Right lobe of liver (tissue), 6 donors: ENCODE results near the gene ACER3. TPM values are rescaled to one million over a fixed set of nuclear protein-coding genes. Genes with fewer than 3 reads are reported as not detected.

Source experiments
- ATAC-seq, 4 donors: fragments of 200-7000 bp; cut with Tn5 transposase; one replicate each; pipeline ENCODE4 v1.9.1; 2020; ENCODE audit warnings: mild to moderate bottlenecking in 4 of 4, moderate library complexity in 4 of 4
- DNase-seq, 3 donors: peaks; one replicate each; pipeline ENCODE4 v3.0.0-alpha.2; 2020
- H3K27ac ChIP-seq, 3 donors: fragments of 200-600 bp; one replicate each; pipeline ENCODE4 v1.8.0; 2022
- H3K27me3 ChIP-seq, 2 donors: fragments of 200-600 bp; one replicate each; pipeline ENCODE4 v1.8.0; 2022
- H3K36me3 ChIP-seq, 4 donors: fragments of 200-600 bp; sonication (generic) in 1 of 4; one replicate each; pipeline versions ENCODE4 v1.5.1 to v1.8.0; 2017 to 2022; ENCODE audit warnings: control low read depth in 1 of 4
- H3K4me1 ChIP-seq, 4 donors: fragments of 200-600 bp; sonication (generic) in 1 of 4; one replicate each; pipeline versions ENCODE4 v1.5.1 to v1.8.0; 2017 to 2022; ENCODE audit warnings: control low read depth in 1 of 4
- H3K4me3 ChIP-seq, 3 donors: fragments of 200-600 bp; one replicate each; pipeline ENCODE4 v1.8.0; 2022
- H3K9me3 ChIP-seq, 4 donors: fragments of 200-600 bp; sonication (generic) in 1 of 4; one replicate each; pipeline versions ENCODE4 v1.5.1 to v1.8.0; 2017 to 2022; ENCODE audit warnings: control low read depth in 1 of 4
- CTCF ChIP-seq, 4 donors: fragments of 200-600 bp in 3 of 4; fragments of 450-650 bp in 1 of 4; IDR thresholded peaks; one replicate each; pipeline versions ENCODE4 v1.5.1 to v1.8.0; 2016 to 2022; ENCODE audit warnings: antibody characterized with exemption in 4 of 4, mild to moderate bottlenecking in 2 of 4
- POLR2A ChIP-seq: fragments of 450-650 bp; IDR thresholded peaks from one replicate; pipeline ENCODE4 v1.6.1; 2017; ENCODE audit warnings: antibody characterized with exemption, mild to moderate bottlenecking
- WGBS: methylation state at CpG from one replicate; pipeline ENCODE4 v1.1.6; 2018; ENCODE audit warnings: low coverage, low lambda C conversion rate; ENCODE audit not compliant: insufficient coverage; ENCODE audit errors: missing lambda C conversion rate; 5-methylcytosine and 5-hydroxymethylcytosine counted together
- intact Hi-C, 2 donors: fragments of 100-400 bp; cut with DNase I; formaldehyde crosslinking; loops; one replicate each; pipeline versions ENCODE4 v1.11.2 to v1.14.1; 2022
- total RNA-seq, 6 experiments: library from RNA; depleted of rRNA in 2 of 6; stranded (reverse); fragments of >200 nt in 2 of 6; fragmentation: NEBNext Ultra II Directional in 3 of 6; extraction: Animal tissue kit (Norgen Biotek cat#: 25700) in 3 of 6; gene quantifications; one replicate each; pipeline versions ENCODE4 v1.1.0 to v1.2.4, GENCODE V29; 2016 to 2023
- donor health status: DM: no; HTN: yes; CAD: no.
- donor health status: DM: no; HTN: no; CAD: no.
- donor health status: DM: no; HTN: no; CAD: no.
- donor health status: DM: no; HTN: yes; CAD: no.
- donor health status: DM: no; HTN: yes; CAD: no.

Gene ACER3
- total RNA-seq, 6 experiments from 2014 or later: 5.1 to 11.6 (median 7.3) TPM

GRCh38 chr11:76997512-76997911 is 136.8 kb downstream of the ACER3 start:
- WGBS: 91% methylated on average over 1 of the region's 1 CpG
- ATAC-seq: no peak
- Histone ChIP-seq H3K36me3 (no peaks in the 10 kb centered on the region), H3K4me3 (no peak overlapping the region), H3K9me3 (no peaks in the 10 kb centered on the region), H3K27ac (no peak overlapping the region), H3K4me1 (no peaks in the 10 kb centered on the region), H3K27me3 (no peaks in the 10 kb centered on the region)
- no peak for TF ChIP-seq POLR2A
- TF ChIP-seq CTCF (IDR thresholded peaks at IDR 0.05): no peak
- DNase-seq: no peak
- intact Hi-C loops: no loop called here

GRCh38 chr11:76999597-76999996 is 138.9 kb downstream of the ACER3 start:
- Histone ChIP-seq H3K27ac (no peak overlapping the region), H3K9me3 (no peaks in the 10 kb centered on the region), H3K4me3 (no peak overlapping the region), H3K36me3 (no peaks in the 10 kb centered on the region), H3K27me3 (no peaks in the 10 kb centered on the region), H3K4me1 (no peaks in the 10 kb centered on the region)
- TF ChIP-seq POLR2A: no peak
- intact Hi-C loops: no loop called here
- DNase-seq (no peak), ATAC-seq (no peak)
- WGBS: 100% methylated on average over 1 of the region's 1 CpG

- Histone ChIP-seq H3K4me3 (no peak overlapping the region), H3K4me1 (no peaks in the 10 kb centered on the region), H3K27ac (no peak overlapping the region), H3K9me3 (no peaks in the 10 kb centered on the region), H3K27me3 (no peaks in the 10 kb centered on the region), H3K36me3 (no peaks in the 10 kb centered on the region)
- no peak for TF ChIP-seq POLR2A
- TF ChIP-seq CTCF (IDR thresholded peaks at IDR 0.05): no peak
- WGBS: 75% methylated on average over 1 of the region's 1 CpG
- ATAC-seq (no peak), DNase-seq (no peak)
- intact Hi-C loops: no loop called here
Measured at GRCh38 chr11:77001613-77002012, 140.9 kb downstream of the ACER3 start.

- TF ChIP-seq POLR2A: no peak
- no peak for TF ChIP-seq CTCF (IDR thresholded peaks at IDR 0.05)
- Histone ChIP-seq H3K36me3 (no peaks in the 10 kb centered on the region), H3K4me1 (no peaks in the 10 kb centered on the region), H3K4me3 (no peak overlapping the region), H3K27me3 (no peaks in the 10 kb centered on the region), H3K27ac (no peak overlapping the region), H3K9me3 (no peaks in the 10 kb centered on the region)
- no peak for ATAC-seq
- no peak for DNase-seq
- intact Hi-C loops: no loop called here
- 85% methylated on average over 2 of the region's 2 CpGs for WGBS
Measured at GRCh38 chr11:77002776-77003175, 142.1 kb downstream of the ACER3 start.

- Histone ChIP-seq H3K27me3 (no peaks in the 10 kb centered on the region), H3K36me3 (no peaks in the 10 kb centered on the region), H3K4me1 (no peaks in the 10 kb centered on the region), H3K27ac (no peak overlapping the region), H3K4me3 (no peak overlapping the region), H3K9me3 (no peaks in the 10 kb centered on the region)
- DNase-seq (no peak), ATAC-seq (no peak)
- intact Hi-C loops: no loop called here
- WGBS: 50% methylated on average over 2 of the region's 2 CpGs
- TF ChIP-seq CTCF (IDR thresholded peaks at IDR 0.05) (no peak), POLR2A (no peak)
Measured at GRCh38 chr11:77003963-77004362, 143.2 kb downstream of the ACER3 start.
